Liver (tissue), 3 donors: ENCODE data around the gene WIZ.

Experiments used
- TAF1 ChIP-seq: conservative IDR thresholded peaks from 2 replicates; pipeline ENCODE4 v1.6.1; 2016; ENCODE audit warnings: antibody characterized with exemption, mild to moderate bottlenecking
- TF ChIP-seq, protein P1 (sequence below): fragments of 150-350 bp; IDR thresholded peaks from 2 replicates; pipeline ENCODE4 v1.5.1; 2017; ENCODE audit warnings: improper control_type of control experiment, low read depth, low read length; ENCODE audit not compliant: missing input control
- donor health status: healthy.
- donor health status: healthy.

GRCh38 chr19:15495151-15495550, 45.4 kb upstream of the WIZ start:
- TF ChIP-seq, protein P1, sequence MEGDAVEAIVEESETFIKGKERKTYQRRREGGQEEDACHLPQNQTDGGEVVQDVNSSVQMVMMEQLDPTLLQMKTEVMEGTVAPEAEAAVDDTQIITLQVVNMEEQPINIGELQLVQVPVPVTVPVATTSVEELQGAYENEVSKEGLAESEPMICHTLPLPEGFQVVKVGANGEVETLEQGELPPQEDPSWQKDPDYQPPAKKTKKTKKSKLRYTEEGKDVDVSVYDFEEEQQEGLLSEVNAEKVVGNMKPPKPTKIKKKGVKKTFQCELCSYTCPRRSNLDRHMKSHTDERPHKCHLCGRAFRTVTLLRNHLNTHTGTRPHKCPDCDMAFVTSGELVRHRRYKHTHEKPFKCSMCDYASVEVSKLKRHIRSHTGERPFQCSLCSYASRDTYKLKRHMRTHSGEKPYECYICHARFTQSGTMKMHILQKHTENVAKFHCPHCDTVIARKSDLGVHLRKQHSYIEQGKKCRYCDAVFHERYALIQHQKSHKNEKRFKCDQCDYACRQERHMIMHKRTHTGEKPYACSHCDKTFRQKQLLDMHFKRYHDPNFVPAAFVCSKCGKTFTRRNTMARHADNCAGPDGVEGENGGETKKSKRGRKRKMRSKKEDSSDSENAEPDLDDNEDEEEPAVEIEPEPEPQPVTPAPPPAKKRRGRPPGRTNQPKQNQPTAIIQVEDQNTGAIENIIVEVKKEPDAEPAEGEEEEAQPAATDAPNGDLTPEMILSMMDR: no peak
- TF ChIP-seq TAF1: no peak
